Right lobe of liver (tissue), 4 donors: Measurements from ENCODE around the gene FAM161B.

Source experiments
- POLR2A ChIP-seq: fragments of 450-650 bp; IDR thresholded peaks from one replicate; pipeline ENCODE4 v1.6.1; 2017; ENCODE audit warnings: antibody characterized with exemption, mild to moderate bottlenecking
- TF ChIP-seq, protein P1 (sequence below), 4 donors: fragments of 200-600 bp in 3 of 4; fragments of 450-650 bp in 1 of 4; IDR thresholded peaks; one replicate each; pipeline versions ENCODE4 v1.5.1 to v1.8.0; 2016 to 2022; ENCODE audit warnings: antibody characterized with exemption in 4 of 4, mild to moderate bottlenecking in 2 of 4
- donor health status: DM: no; HTN: no; CAD: no.
- donor health status: DM: no; HTN: no; CAD: no.
- donor health status: DM: no; HTN: yes; CAD: no.

- TF ChIP-seq, protein P1, sequence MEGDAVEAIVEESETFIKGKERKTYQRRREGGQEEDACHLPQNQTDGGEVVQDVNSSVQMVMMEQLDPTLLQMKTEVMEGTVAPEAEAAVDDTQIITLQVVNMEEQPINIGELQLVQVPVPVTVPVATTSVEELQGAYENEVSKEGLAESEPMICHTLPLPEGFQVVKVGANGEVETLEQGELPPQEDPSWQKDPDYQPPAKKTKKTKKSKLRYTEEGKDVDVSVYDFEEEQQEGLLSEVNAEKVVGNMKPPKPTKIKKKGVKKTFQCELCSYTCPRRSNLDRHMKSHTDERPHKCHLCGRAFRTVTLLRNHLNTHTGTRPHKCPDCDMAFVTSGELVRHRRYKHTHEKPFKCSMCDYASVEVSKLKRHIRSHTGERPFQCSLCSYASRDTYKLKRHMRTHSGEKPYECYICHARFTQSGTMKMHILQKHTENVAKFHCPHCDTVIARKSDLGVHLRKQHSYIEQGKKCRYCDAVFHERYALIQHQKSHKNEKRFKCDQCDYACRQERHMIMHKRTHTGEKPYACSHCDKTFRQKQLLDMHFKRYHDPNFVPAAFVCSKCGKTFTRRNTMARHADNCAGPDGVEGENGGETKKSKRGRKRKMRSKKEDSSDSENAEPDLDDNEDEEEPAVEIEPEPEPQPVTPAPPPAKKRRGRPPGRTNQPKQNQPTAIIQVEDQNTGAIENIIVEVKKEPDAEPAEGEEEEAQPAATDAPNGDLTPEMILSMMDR (IDR thresholded peaks at IDR 0.05), result no peak
- TF ChIP-seq POLR2A, result no peak
These were observed 4.7 kb downstream of the FAM161B start for GRCh38 chr14:73945159-73945670.
